ENCODE data around the gene ANO1.

Gene ANO1

DNA sequence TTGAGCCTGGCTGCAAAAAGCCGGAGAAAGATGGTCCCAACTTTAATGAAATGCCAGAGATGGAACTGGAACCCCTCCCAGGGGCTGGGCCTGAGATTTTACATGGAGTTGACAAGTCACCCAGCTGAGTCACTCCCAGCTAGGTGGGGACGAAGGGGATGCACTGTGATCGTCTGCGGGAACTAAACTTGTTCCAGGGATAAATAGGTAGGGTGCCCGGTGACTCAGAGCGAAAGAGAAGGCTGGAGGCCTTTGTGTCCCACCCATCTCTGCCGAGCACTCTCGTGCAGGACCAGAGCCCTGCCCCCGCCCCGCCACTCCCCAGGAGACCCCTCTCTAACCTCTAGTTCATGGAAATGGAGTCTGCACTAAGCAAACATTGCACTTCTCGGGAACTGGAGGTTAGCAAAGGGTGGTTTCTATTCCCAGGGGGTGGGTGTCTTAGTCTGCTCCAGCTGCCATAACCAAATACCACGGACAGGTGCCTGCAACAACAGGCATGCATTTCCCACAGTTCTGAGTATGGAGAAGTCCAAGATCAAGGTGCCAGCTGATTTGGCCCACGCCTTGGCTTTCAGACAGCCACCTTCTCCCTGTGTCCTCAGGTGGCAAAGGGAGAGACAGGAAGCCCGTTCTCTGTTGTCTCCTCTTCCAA, 64.2 kb downstream of the ANO1 start:
- no peak overlapping the region for H3K4me3 ChIP-seq (ENCODE audit: low read depth, low read length)
- TF ChIP-seq, protein P1, sequence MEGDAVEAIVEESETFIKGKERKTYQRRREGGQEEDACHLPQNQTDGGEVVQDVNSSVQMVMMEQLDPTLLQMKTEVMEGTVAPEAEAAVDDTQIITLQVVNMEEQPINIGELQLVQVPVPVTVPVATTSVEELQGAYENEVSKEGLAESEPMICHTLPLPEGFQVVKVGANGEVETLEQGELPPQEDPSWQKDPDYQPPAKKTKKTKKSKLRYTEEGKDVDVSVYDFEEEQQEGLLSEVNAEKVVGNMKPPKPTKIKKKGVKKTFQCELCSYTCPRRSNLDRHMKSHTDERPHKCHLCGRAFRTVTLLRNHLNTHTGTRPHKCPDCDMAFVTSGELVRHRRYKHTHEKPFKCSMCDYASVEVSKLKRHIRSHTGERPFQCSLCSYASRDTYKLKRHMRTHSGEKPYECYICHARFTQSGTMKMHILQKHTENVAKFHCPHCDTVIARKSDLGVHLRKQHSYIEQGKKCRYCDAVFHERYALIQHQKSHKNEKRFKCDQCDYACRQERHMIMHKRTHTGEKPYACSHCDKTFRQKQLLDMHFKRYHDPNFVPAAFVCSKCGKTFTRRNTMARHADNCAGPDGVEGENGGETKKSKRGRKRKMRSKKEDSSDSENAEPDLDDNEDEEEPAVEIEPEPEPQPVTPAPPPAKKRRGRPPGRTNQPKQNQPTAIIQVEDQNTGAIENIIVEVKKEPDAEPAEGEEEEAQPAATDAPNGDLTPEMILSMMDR (IDR thresholded peaks at IDR 0.05; ENCODE audit: borderline replicate concordance, insufficient read depth, low read depth, low read length): no peak

DNA sequence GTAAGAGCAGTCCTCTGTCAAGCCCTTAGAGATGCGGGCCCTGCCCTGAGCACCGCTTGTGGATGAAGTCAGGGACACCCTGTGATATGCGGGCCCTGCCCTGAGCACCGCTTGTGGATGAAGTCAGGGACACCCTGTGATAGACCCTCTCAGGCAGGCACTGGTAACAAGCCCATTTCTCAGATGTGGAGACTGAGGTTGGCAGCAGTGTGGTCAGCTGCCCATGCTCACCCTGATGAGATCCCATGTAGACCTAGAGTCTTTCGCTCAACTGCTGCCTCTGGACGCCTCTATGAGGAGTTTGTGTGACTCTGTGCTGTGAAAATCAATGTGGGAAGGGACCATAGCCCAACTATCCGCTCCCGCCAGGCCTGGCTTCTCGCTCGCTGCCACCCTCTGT, 66.1 kb downstream of the ANO1 start:
- H3K4me3 ChIP-seq (ENCODE audit: low read depth, low read length): no peak overlapping the region
- TF ChIP-seq, protein P1 (IDR thresholded peaks at IDR 0.05; ENCODE audit: borderline replicate concordance, insufficient read depth, low read depth, low read length): no peak

- no peak overlapping the region for H3K4me3 ChIP-seq (ENCODE audit: low read depth, low read length)
- TF ChIP-seq, protein P1 (IDR thresholded peaks at IDR 0.05; ENCODE audit: borderline replicate concordance, insufficient read depth, low read depth, low read length): no peak
Measured at GRCh38 chr11:70145071-70145470, 67.0 kb downstream of the ANO1 start.

DNA sequence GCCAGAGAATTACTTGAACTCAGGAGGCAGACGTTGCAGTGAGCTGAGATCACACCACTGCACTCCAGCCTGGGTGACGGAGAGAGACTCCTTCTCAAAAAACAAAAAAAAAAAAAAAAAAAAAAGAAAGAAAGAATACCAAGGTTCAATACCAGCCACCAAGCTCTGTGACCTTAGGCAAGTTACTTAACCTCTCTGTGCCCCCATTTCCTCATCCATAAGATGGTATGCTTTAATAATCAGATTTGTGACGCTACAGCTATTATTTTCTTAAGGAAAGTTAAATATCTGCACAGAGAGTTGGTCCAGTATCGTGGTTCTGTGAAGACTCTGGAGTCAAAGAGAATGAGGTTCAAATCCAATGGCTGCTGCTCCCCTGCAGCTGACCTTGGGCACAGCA, 67.7 kb downstream of the ANO1 start:
- H3K4me3 ChIP-seq (ENCODE audit: low read depth, low read length): no peak overlapping the region
- TF ChIP-seq, protein P1 (IDR thresholded peaks at IDR 0.05; ENCODE audit: borderline replicate concordance, insufficient read depth, low read depth, low read length): no peak

- H3K4me3 ChIP-seq (ENCODE audit: low read depth, low read length): no peak overlapping the region
- TF ChIP-seq, protein P1 (IDR thresholded peaks at IDR 0.05; ENCODE audit: borderline replicate concordance, insufficient read depth, low read depth, low read length): no peak
Measured at GRCh38 chr11:70146299-70146698, 68.2 kb downstream of the ANO1 start.

GRCh38 chr11:70146895-70147520, 68.9 kb downstream of the ANO1 start:
- H3K4me3 ChIP-seq (ENCODE audit: low read depth, low read length): no peak overlapping the region
- TF ChIP-seq, protein P1 (IDR thresholded peaks at IDR 0.05; ENCODE audit: borderline replicate concordance, insufficient read depth, low read depth, low read length): no peak

- TF ChIP-seq, protein P1 (IDR thresholded peaks at IDR 0.05; ENCODE audit: borderline replicate concordance, insufficient read depth, low read depth, low read length): no peak
- no peak overlapping the region for H3K4me3 ChIP-seq (ENCODE audit: low read depth, low read length)
Measured at GRCh38 chr11:70147668-70148067, 69.6 kb downstream of the ANO1 start.

All from GM12875 (cell line).